ENCODE measurements around the gene EFEMP1.

The EFEMP1 gene

DNA sequence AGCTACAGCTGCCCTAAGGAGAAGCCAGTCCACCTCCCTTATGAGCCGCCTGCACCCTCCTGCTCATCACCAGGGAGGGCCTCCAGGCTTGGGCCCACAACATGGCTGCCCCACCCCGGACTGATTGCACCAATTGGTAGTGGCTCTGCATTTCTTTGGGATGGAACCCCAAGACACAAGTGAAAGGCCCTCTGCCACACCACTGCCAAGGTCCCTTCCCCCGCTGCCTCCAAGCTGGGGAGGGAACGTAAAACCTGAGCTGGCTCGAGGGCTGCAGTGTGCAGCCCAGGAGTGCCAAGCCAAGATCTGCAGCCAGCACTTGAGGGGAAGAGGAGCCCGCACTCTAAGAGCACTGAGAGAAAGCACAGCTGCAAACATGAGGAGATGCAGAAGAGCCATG is 97.3 kb downstream of the EFEMP1 start:
- H3K4me1 ChIP-seq, result no peaks in the 10 kb centered on the region
- H3K4me2 ChIP-seq, result no peak overlapping the region
- H3K4me3 ChIP-seq, result no peak overlapping the region
- H3K36me3 ChIP-seq, result no peaks in the 10 kb centered on the region
- no peak for TF ChIP-seq Cebpa-rat (IDR thresholded peaks at IDR 0.05)
- H4K20me1 ChIP-seq, result no peaks in the 10 kb centered on the region
- H3K27me3 ChIP-seq, result no peaks in the 10 kb centered on the region
- no peak overlapping the region for H3K9ac ChIP-seq
- peaks cover 16% of the 10 kb centered on the region for H3K9me3 ChIP-seq
- H3K27ac ChIP-seq, result no peak overlapping the region

DNA sequence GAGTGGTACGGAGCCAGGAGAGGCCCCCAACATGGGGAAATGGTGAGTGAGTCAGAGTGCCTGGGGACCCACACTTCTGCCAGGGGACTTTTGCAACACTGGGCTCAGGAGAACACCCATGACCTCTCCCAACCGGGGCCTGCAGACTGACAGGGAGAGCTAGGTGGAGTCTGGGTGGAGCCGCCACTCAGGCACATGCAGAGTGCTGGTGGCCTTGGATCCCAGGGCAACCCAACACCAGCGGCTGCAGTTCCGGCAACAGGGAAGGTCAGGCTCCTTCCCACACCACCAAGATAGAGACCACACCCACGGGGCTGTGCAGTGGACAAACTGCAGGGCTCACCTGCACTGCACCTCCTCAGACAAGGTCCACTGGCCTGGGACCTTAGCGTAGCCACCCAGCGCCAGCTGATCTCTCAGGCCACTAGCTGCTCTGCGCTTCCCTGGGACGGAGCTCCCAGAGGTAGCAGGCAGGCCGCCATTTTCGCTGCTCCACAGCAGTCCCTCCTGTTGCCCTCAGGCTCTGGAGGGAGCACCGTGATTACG is 99.0 kb downstream of the EFEMP1 start:
- Histone ChIP-seq H3K9ac (no peak overlapping the region), H3K27me3 (no peaks in the 10 kb centered on the region), H3K4me2 (no peak overlapping the region), H3K9me3 (peaks cover 16% of the 10 kb centered on the region), H3K4me3 (no peak overlapping the region), H4K20me1 (no peaks in the 10 kb centered on the region), H3K27ac (no peak overlapping the region), H3K4me1 (no peaks in the 10 kb centered on the region), H3K36me3 (no peaks in the 10 kb centered on the region)
- no peak for TF ChIP-seq Cebpa-rat (IDR thresholded peaks at IDR 0.05)
